Ovary (tissue), 9 donors: ENCODE data around the gene POLD3. TPM values are rescaled to one million over a fixed set of nuclear protein-coding genes. Genes with fewer than 3 reads are reported as not detected.

Experiments used
- DNase-seq, 5 donors: peaks; one replicate each; pipeline ENCODE4 v3.0.0-alpha.2; 2019 to 2020
- H3K27ac ChIP-seq, 2 donors: fragments of 200-600 bp; one replicate each; pipeline versions ENCODE4 v1.5.1 to v1.8.0; 2019 to 2022
- H3K27me3 ChIP-seq: fragments of 200-600 bp; one replicate; pipeline ENCODE4 v1.8.0; 2022
- H3K36me3 ChIP-seq: fragments of 200-600 bp; sonication (generic); one replicate; pipeline ENCODE4 v1.5.1; 2019
- H3K4me1 ChIP-seq: one replicate; pipeline ENCODE4 v1.8.1; 2013; ENCODE audit warnings: mild to moderate bottlenecking, moderate library complexity; ENCODE audit not compliant: insufficient read depth
- H3K4me3 ChIP-seq: fragments of 200-600 bp; sonication (generic); one replicate; pipeline ENCODE4 v1.5.1; 2017
- H3K9me3 ChIP-seq, 2 donors: fragments of 200-600 bp in 1 of 2; sonication (generic) in 1 of 2; one replicate each; pipeline versions ENCODE4 v1.5.1 to v1.8.1; 2013 to 2019; ENCODE audit warnings: mild to moderate bottlenecking in 1 of 2, moderate library complexity in 1 of 2
- CTCF ChIP-seq, 3 donors: fragments of 450-650 bp in 2 of 3; fragments of 200-600 bp in 1 of 3; IDR thresholded peaks; one replicate each; pipeline versions ENCODE4 v1.5.1 to v1.8.0; 2016 to 2022; ENCODE audit warnings: antibody characterized with exemption in 3 of 3, mild to moderate bottlenecking in 1 of 3
- EP300 ChIP-seq: sonication (generic); formaldehyde crosslinking; IDR thresholded peaks from one replicate; pipeline ENCODE4 v1.6.1; 2017; ENCODE audit warnings: antibody characterized with exemption
- POLR2A ChIP-seq: fragments of 450-650 bp; IDR thresholded peaks from one replicate; pipeline ENCODE4 v1.6.1; 2017; ENCODE audit warnings: antibody characterized with exemption, mild to moderate bottlenecking, moderate library complexity
- WGBS, 3 donors: extraction: QIAGEN DNeasy Blood & Tissue Kit in 1 of 3; methylation state at CpG; one replicate each; pipeline versions ENCODE4 v1.1.5 to v1.1.7; 2013 to 2017; 5-methylcytosine and 5-hydroxymethylcytosine counted together
- intact Hi-C, 4 donors: fragments of 100-400 bp; cut with DNase I; formaldehyde crosslinking; loops; one replicate each; pipeline versions ENCODE4 v1.11.0 to v1.15.1; 2022 to 2023
- polyA plus RNA-seq, 2 donors: library from polyadenylated mRNA; stranded (reverse); fragments of 200-250 nt in 1 of 2; fragments of 350-450 nt in 1 of 2; fragmentation: Illumina TruSeq in 1 of 2; extraction: RNeasy Lipid Tissue Mini Kit (QIAGEN cat#74804) in 1 of 2; gene quantifications; one replicate each; pipeline ENCODE4 v1.2.3, GENCODE V29; 2013 to 2014
- total RNA-seq, 7 donors: library from RNA; depleted of rRNA in 2 of 7; stranded (reverse); fragments of >200 nt in 2 of 7; fragmentation: NEBNext Ultra II Directional in 3 of 7; extraction: Animal tissue kit (Norgen Biotek cat#: 25700) in 3 of 7; gene quantifications; one replicate each; pipeline versions ENCODE4 v1.1.0 to v1.2.4, GENCODE V29; 2016 to 2023
- donor health status: DM: no; HTN: no; CAD: no; lungs with moderate emphysema.
- donor health status: DM: no; HTN: no; CAD: no.
- donor health status: Bipolar disorder and iron deficiency.
- donor health status: DM: yes; HTN: yes; CAD: no.
- donor health status: DM: no; HTN: no; CAD: no.
- donor health status: DM: yes; HTN: yes; CAD: no.

POLD3 gene
- total and polyA plus RNA-seq, 9 donors, result 8.2 to 19.0 (median 17.0) TPM

DNA sequence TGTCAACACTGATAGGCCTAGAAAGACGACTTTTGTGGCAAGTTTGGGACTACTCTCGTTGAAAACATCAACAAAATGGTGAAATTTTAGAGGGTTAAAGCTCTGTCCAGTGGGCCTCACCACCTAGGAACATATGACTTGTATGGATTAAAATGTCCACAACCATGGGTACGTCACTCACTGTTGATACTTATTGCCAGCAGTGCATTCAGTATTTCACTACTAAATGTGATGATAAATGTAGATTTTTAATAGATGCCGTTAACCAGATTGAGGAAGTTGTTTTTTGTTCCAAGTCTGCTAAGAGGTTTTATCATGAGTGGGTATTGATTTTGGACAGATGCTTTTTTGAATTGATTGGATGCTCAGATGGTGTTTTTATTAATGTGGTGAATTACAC lies 33.7 kb downstream of the POLD3 start:
- intact Hi-C loops, result no loop called here
- WGBS, 3 donors, result 94 to 95% (median 94%) methylated on average over 4 of the region's 4 CpGs
- H3K4me1 ChIP-seq, result no peaks in the 10 kb centered on the region
- no peaks in the 10 kb centered on the region for H3K36me3 ChIP-seq
- H3K4me3 ChIP-seq, result no peak overlapping the region
- H3K27me3 ChIP-seq, result no peaks in the 10 kb centered on the region
- TF ChIP-seq EP300 (no peak), POLR2A (no peak)
- no peak overlapping the region for H3K27ac ChIP-seq
- H3K9me3 ChIP-seq, result no peaks in the 10 kb centered on the region
- DNase-seq, result no peak

- intact Hi-C loops, result no loop called here
- WGBS, 3 donors, result 91 to 95% (median 94%) methylated on average over 5 of the region's 5 CpGs
These were observed 34.2 kb downstream of the POLD3 start for GRCh38 chr11:74626604-74627003.

DNA sequence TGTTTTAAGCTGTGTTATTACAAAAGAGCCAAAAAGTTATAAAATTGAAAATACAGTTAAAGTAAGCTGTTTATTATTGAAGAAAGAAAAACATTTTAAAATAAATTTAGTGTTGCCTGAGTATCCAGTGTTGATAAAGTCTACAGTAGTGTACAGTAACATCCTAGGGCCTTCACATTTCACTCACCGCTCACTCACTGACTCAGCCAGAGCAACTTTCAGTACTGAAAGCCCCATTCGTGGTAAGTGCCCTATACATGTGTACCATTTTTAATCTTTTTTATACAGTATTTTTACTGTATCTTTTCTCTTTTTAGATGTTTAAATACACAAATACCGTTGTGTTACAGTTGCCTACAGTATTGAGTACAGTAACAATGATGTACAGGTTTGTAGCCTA lies 35.0 kb downstream of the POLD3 start:
- no peaks in the 10 kb centered on the region for H3K9me3 ChIP-seq
- WGBS, 3 donors, result 44 to 70% (median 68%) methylated on average over 3 of the region's 3 CpGs
- no peaks in the 10 kb centered on the region for H3K4me1 ChIP-seq
- no peaks in the 10 kb centered on the region for H3K27me3 ChIP-seq
- no peak overlapping the region for H3K27ac ChIP-seq
- no peak overlapping the region for H3K4me3 ChIP-seq
- no peak for DNase-seq
- TF ChIP-seq POLR2A, result no peak
- no peak for TF ChIP-seq CTCF (IDR thresholded peaks at IDR 0.05)
- no peak for TF ChIP-seq EP300
- intact Hi-C loops, result no loop called here
- no peaks in the 10 kb centered on the region for H3K36me3 ChIP-seq

More at GRCh38 chr11:74626604-74627003, 34.2 kb downstream of the POLD3 start:
- Histone ChIP-seq H3K27ac (no peak overlapping the region), H3K27me3 (no peaks in the 10 kb centered on the region), H3K4me3 (no peak overlapping the region), H3K36me3 (no peaks in the 10 kb centered on the region), H3K4me1 (no peaks in the 10 kb centered on the region), H3K9me3 (no peaks in the 10 kb centered on the region)
- no peak for DNase-seq
- TF ChIP-seq POLR2A (no peak), CTCF (IDR thresholded peaks at IDR 0.05) (no peak), EP300 (no peak)

- no peak overlapping the region for H3K27ac ChIP-seq
These were observed 37.7 kb downstream of the POLD3 start for GRCh38 chr11:74630043-74630442.

More at GRCh38 chr11:74630043-74630442, 37.7 kb downstream of the POLD3 start:
- DNase-seq, result no peak
- intact Hi-C loops, result loop anchor here in 3 of 4 donors (5.0 to 10.0 kb wide), 2 partner anchors 95 to 97 kb away; no protein-coding TSS in a partner anchor
- H3K27me3 ChIP-seq, result no peaks in the 10 kb centered on the region
- WGBS, 3 donors, result 60 to 94% (median 94%) methylated on average over 2 of the region's 2 CpGs
- TF ChIP-seq POLR2A (no peak), EP300 (no peak), CTCF (IDR thresholded peaks at IDR 0.05) (no peak)
- no peak overlapping the region for H3K4me3 ChIP-seq
- no peaks in the 10 kb centered on the region for H3K4me1 ChIP-seq
- no peaks in the 10 kb centered on the region for H3K9me3 ChIP-seq
- no peaks in the 10 kb centered on the region for H3K36me3 ChIP-seq
